IMR-90 (cell line): ENCODE data around the gene MED26. TPM values are rescaled to one million over a fixed set of nuclear protein-coding genes. Genes with fewer than 3 reads are reported as not detected.

Experiments
- ATAC-seq: fragments of 200-7000 bp; cut with Tn5 transposase; 2 replicates; pipeline ENCODE4 v1.9.1; 2020; ENCODE audit warnings: low read depth, mild to moderate bottlenecking, moderate library complexity
- BruUV-seq: library from RNA; stranded (reverse); fragments of 400-500 nt; replicated peaks from 2 replicates; lab custom pipeline; 2021; lab: Mats Ljungman, UMichigan
- CTCF ChIA-PET: fragments of 300-600 bp; formaldehyde crosslinking; extraction: SDS; loops from one replicate; lab custom pipeline; 2021; ENCODE audit warnings: antibody characterized with exemption; lab: Yijun Ruan, JAX
- POLR2A ChIA-PET: fragments of 300-600 bp; sonication (Branson Sonifier 250); formaldehyde crosslinking; loops from one replicate; lab custom pipeline; 2022; ENCODE audit warnings: antibody characterized with exemption; ENCODE audit not compliant: unreplicated experiment; lab: Charles Lee
- DNase-seq: peaks from one replicate; pipeline ENCODE4 v3.0.0; 2013
- H2AFZ ChIP-seq: replicated peaks from 2 replicates; pipeline ENCODE3; 2013; ENCODE audit warnings: low read length, mild to moderate bottlenecking; ENCODE audit not compliant: poor library complexity
- H2AK5ac ChIP-seq: 2 replicates; pipeline ENCODE4 v1.6.1; 2013; ENCODE audit warnings: low read depth, low read length, inconsistent platforms
- H2AK9ac ChIP-seq: replicated peaks from 2 replicates; pipeline ENCODE3; 2013; ENCODE audit warnings: mild to moderate bottlenecking, low read depth, low read length, moderate library complexity; ENCODE audit not compliant: poor library complexity
- H2BK120ac ChIP-seq: 2 replicates; pipeline ENCODE4 v1.6.1; 2013; ENCODE audit warnings: low read depth, low read length, inconsistent platforms
- H2BK15ac ChIP-seq: 3 replicates; pipeline ENCODE4 v1.6.1; 2013; ENCODE audit warnings: low read depth, low read length, inconsistent platforms
- H2BK20ac ChIP-seq: 2 replicates; pipeline ENCODE4 v1.6.1; 2013; ENCODE audit warnings: low read depth, mild to moderate bottlenecking, inconsistent platforms, low read length, moderate library complexity
- H2BK5ac ChIP-seq: 2 replicates; pipeline ENCODE4 v1.6.1; 2013; ENCODE audit warnings: mild to moderate bottlenecking, low read depth, low read length, inconsistent platforms; ENCODE audit not compliant: poor library complexity, severe bottlenecking
- H3K14ac ChIP-seq: replicated peaks from 2 replicates; pipeline ENCODE4 v1.6.1; 2013; ENCODE audit warnings: low read depth, low read length, inconsistent platforms
- H3K18ac ChIP-seq: 2 replicates; pipeline ENCODE4 v1.6.1; 2013; ENCODE audit warnings: low read depth, low read length, control low read depth
- H3K23ac ChIP-seq: 2 replicates; pipeline ENCODE4 v1.6.1; 2013; ENCODE audit warnings: low read depth, low read length, inconsistent platforms
- H3K27ac ChIP-seq: 2 replicates; pipeline ENCODE4 v1.5.1; 2013; ENCODE audit warnings: mild to moderate bottlenecking, control low read depth, low read length; ENCODE audit not compliant: insufficient read depth
- H3K27me3 ChIP-seq: 2 replicates; pipeline ENCODE4 v1.6.1; 2013; ENCODE audit warnings: low read length; ENCODE audit not compliant: control insufficient read depth, insufficient read depth
- H3K36me3 ChIP-seq: 2 replicates; pipeline ENCODE4 v1.6.1; 2013; ENCODE audit warnings: low read length, mixed read lengths; ENCODE audit not compliant: control insufficient read depth, insufficient read depth
- H3K4ac ChIP-seq: 2 replicates; pipeline ENCODE4 v1.6.1; 2013; ENCODE audit warnings: low read depth, low read length, inconsistent platforms
- H3K4me1 ChIP-seq: 2 replicates; pipeline ENCODE4 v1.6.1; 2013; ENCODE audit warnings: low read length, mixed read lengths; ENCODE audit not compliant: control insufficient read depth, insufficient read depth
- H3K4me2 ChIP-seq: 2 replicates; pipeline ENCODE4 v1.6.1; 2013; ENCODE audit warnings: low read depth, mild to moderate bottlenecking, control low read depth, low read length, moderate library complexity
- H3K4me3 ChIP-seq: 2 replicates; pipeline ENCODE4 v1.5.1; 2013; ENCODE audit warnings: low read depth, mild to moderate bottlenecking, control low read depth, low read length, moderate library complexity; ENCODE audit not compliant: insufficient read depth
- H3K56ac ChIP-seq: 2 replicates; pipeline ENCODE4 v1.6.1; 2013; ENCODE audit warnings: low read length, inconsistent platforms; ENCODE audit not compliant: insufficient read depth; ENCODE audit errors: extremely low read depth
- H3K79me1 ChIP-seq, 2 experiments: 2 replicates each; pipeline ENCODE4 v1.6.1; 2013; ENCODE audit warnings: low read length in 2 of 2, inconsistent platforms in 1 of 2, low read depth in 1 of 2
- H3K9ac ChIP-seq: 2 replicates; pipeline ENCODE4 v1.6.1; 2013; ENCODE audit warnings: low read depth, low read length, control low read depth
- H3K9me1 ChIP-seq: 2 replicates; pipeline ENCODE4 v1.6.1; 2013; ENCODE audit warnings: low read length, inconsistent platforms; ENCODE audit not compliant: insufficient read depth
- H3K9me3 ChIP-seq: 2 replicates; pipeline ENCODE4 v1.6.1; 2013; ENCODE audit warnings: low read length; ENCODE audit not compliant: control insufficient read depth, insufficient read depth
- H4K20me1 ChIP-seq: 2 replicates; pipeline ENCODE4 v1.6.1; 2013; ENCODE audit warnings: low read length, inconsistent platforms; ENCODE audit not compliant: insufficient read depth
- H4K5ac ChIP-seq: 2 replicates; pipeline ENCODE4 v1.6.1; 2013; ENCODE audit warnings: mild to moderate bottlenecking, low read depth, low read length, control low read depth
- H4K8ac ChIP-seq, 2 experiments: 2 replicates each; pipeline ENCODE4 v1.6.1; 2013; ENCODE audit warnings: low read depth in 2 of 2, low read length in 2 of 2, control low read depth in 1 of 2, inconsistent platforms in 1 of 2
- H4K91ac ChIP-seq: 2 replicates; pipeline ENCODE4 v1.6.1; 2013; ENCODE audit warnings: low read depth, low read length, inconsistent platforms; ENCODE audit not compliant: insufficient read depth
- BHLHE40 ChIP-seq: fragments of 150-350 bp; IDR thresholded peaks from 2 replicates; pipeline ENCODE4 v1.6.1; 2016; ENCODE audit warnings: mild to moderate bottlenecking, low read depth, low read length
- CEBPB ChIP-seq: IDR thresholded peaks from 2 replicates; pipeline ENCODE4 v1.6.1; 2012; ENCODE audit warnings: low read depth, low read length, improper control_type of control experiment
- CHD1 ChIP-seq: IDR thresholded peaks from 2 replicates; pipeline ENCODE4 v1.6.1; 2012; ENCODE audit warnings: low read depth, low read length, improper control_type of control experiment
- CTCF ChIP-seq: conservative IDR thresholded peaks from 2 replicates; pipeline ENCODE4 v1.5.1; 2012; ENCODE audit warnings: mild to moderate bottlenecking, low read depth, low read length, improper control_type of control experiment
- FOS ChIP-seq: fragments of 150-350 bp; IDR thresholded peaks from 2 replicates; pipeline ENCODE4 v1.6.1; 2016; ENCODE audit warnings: low read depth, low read length
- MAFK ChIP-seq: IDR thresholded peaks from 2 replicates; pipeline ENCODE4 v1.6.1; 2012; ENCODE audit warnings: low read depth, low read length, improper control_type of control experiment
- MXI1 ChIP-seq: IDR thresholded peaks from 2 replicates; pipeline ENCODE4 v1.6.1; 2012; ENCODE audit warnings: low read depth, mild to moderate bottlenecking, low read length, moderate library complexity, borderline replicate concordance
- NFE2L2 ChIP-seq: fragments of 150-350 bp; IDR thresholded peaks from 2 replicates; pipeline ENCODE4 v1.6.1; 2016; ENCODE audit warnings: low read depth, mild to moderate bottlenecking, low read length
- RAD21 ChIP-seq: IDR thresholded peaks from 2 replicates; pipeline ENCODE4 v1.6.1; 2012; ENCODE audit warnings: low read length, improper control_type of control experiment
- RCOR1 ChIP-seq: IDR thresholded peaks from 2 replicates; pipeline ENCODE4 v1.6.1; 2012; ENCODE audit warnings: mild to moderate bottlenecking, low read length, improper control_type of control experiment; ENCODE audit not compliant: insufficient replicate concordance
- SMC3 ChIP-seq: fragments of 150-350 bp; IDR thresholded peaks from 2 replicates; pipeline ENCODE4 v1.6.1; 2016; ENCODE audit warnings: low read depth, mild to moderate bottlenecking, antibody characterized with exemption, low read length, moderate library complexity
- USF2 ChIP-seq: fragments of 150-350 bp; IDR thresholded peaks from 2 replicates; pipeline ENCODE4 v1.6.1; 2017; ENCODE audit warnings: mild to moderate bottlenecking, antibody characterized with exemption, low read length, low read depth
- WGBS, 2 experiments: methylation state at CpG; one replicate each; pipeline versions ENCODE4 v1.1.5 to v1.1.7; 2013; ENCODE audit warnings: missing lambda C conversion rate in 2 of 2; ENCODE audit not compliant: insufficient read length in 1 of 2; ENCODE audit errors: extremely low coverage in 2 of 2; 5-methylcytosine and 5-hydroxymethylcytosine counted together
- dilution Hi-C: fragments of 300-500 bp; cut with HindIII; formaldehyde crosslinking; loops from one replicate; pipeline ENCODE4 v1.14.3; 2018; ENCODE audit warnings: low sequenced_read_pairs; ENCODE audit not compliant: unreplicated experiment
- in situ Hi-C: fragments of 300-500 bp; cut with MboI; formaldehyde crosslinking; loops from 3 replicates; pipeline ENCODE4 v1.14.3; 2019; ENCODE audit warnings: low sequenced_read_pairs, inconsistent platforms, mixed read lengths
- intact Hi-C: fragments of 100-400 bp; cut with micrococcal nuclease; formaldehyde crosslinking; loops from 2 replicates; pipeline ENCODE4 v1.10.0; 2022
- polyA plus RNA-seq, 3 experiments: library from polyadenylated mRNA; depleted of rRNA; stranded (reverse); fragments of >200 nt; gene quantifications; 2 replicates each; pipeline ENCODE4 v1.2.3, GENCODE V29; 2012; ENCODE audit warnings: low replicate concordance in 1 of 3
- total RNA-seq: library from RNA; depleted of rRNA; stranded (reverse); fragments of >200 nt; gene quantifications from 2 replicates; pipeline ENCODE4 v1.2.3, GENCODE V29; 2012

Gene MED26
- total and polyA plus RNA-seq, 2 of the 4 experiments (the other 2 are of a cell fraction) = 2.0 to 4.0 TPM

- Histone ChIP-seq H2AFZ (no peak overlapping the region), H3K4me1 (peaks cover 6% of the 10 kb centered on the region; the same call in 1 of the 2 replicates), H3K79me1 (peaks cover 30 to 96% of the 10 kb centered on the region in 2 experiments), H2AK5ac (no peak overlapping the region), H4K91ac (no peak overlapping the region), H2BK15ac (no peak overlapping the region), H2AK9ac (peak overlapping the region; percentile 52), H4K20me1 (peaks cover 99% of the 10 kb centered on the region), H3K9me1 (peaks cover 69% of the 10 kb centered on the region), H2BK120ac (no peak overlapping the region), H3K23ac (no peak overlapping the region), H3K4me2 (no peak overlapping the region), H4K5ac (no peak overlapping the region), H3K27ac (no peak overlapping the region), H3K18ac (no peak overlapping the region), H3K14ac (no peak overlapping the region), H3K36me3 (no peaks in the 10 kb centered on the region), H2BK20ac (no peak overlapping the region), H3K4ac (no peak overlapping the region), H3K56ac (no peak overlapping the region), H3K9me3 (no peaks in the 10 kb centered on the region), H3K9ac (no peak overlapping the region), H3K4me3 (no peak overlapping the region), H3K27me3 (no peaks in the 10 kb centered on the region), H4K8ac (no peak overlapping the region), H2BK5ac (no peak overlapping the region)
- ChIA-PET CTCF (no interaction called here), POLR2A (no interaction called here)
- BruUV-seq = no TSS peak
- ATAC-seq = no peak
- no peak for TF ChIP-seq MXI1
- TF ChIP-seq CEBPB = no peak
- TF ChIP-seq NFE2L2 = no peak
- TF ChIP-seq CTCF = no peak
- TF ChIP-seq USF2 = no peak
- no peak for TF ChIP-seq RAD21
- TF ChIP-seq SMC3 = no peak
- TF ChIP-seq BHLHE40 = no peak
- no peak for TF ChIP-seq CHD1
- no peak for TF ChIP-seq RCOR1
- TF ChIP-seq FOS = no peak
- TF ChIP-seq MAFK = no peak
- DNase-seq = no peak
- dilution Hi-C loops = no loop called here
- 100% methylated on average over 1 of the region's 7 CpGs; no CpG with 5 or more reads in 1 of the 2 experiments for WGBS, 2 experiments
- intact Hi-C loops = no loop called here
- in situ Hi-C loops = no loop called here
Observed at GRCh38 chr19:16618248-16618647, 9.8 kb downstream of the MED26 start.
